ENCODE data around the gene TEX261.

TEX261 gene

DNA sequence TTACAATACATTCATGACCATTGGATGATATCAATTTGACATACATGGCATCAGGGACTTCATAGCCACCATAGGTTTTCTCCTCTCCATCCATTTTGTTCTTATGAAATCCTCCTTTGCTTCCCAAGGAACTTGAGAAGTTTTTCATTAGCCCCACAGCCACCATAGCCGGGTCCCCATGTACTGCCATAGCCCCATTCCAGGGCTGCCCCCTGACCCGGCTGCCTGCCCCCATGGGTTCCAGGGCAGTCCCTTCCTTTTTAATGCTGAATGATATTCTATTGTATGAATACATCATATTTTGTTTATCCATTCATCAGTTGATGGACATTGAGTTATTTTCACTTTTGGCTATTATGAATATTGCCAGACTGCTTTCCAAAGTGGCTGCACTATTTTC is 38.5 kb downstream of the TEX261 start:
- DNase-seq, result no peak

GRCh38 chr2:70954886-70955285 is 39.8 kb downstream of the TEX261 start:
- DNase-seq, result no peak

GRCh38 chr2:70949086-70949485 is 45.6 kb downstream of the TEX261 start:
- no peak for DNase-seq

GRCh38 chr2:70948337-70949003 is 46.2 kb downstream of the TEX261 start:
- DNase-seq, result peak; percentile 52 to 65

DNA sequence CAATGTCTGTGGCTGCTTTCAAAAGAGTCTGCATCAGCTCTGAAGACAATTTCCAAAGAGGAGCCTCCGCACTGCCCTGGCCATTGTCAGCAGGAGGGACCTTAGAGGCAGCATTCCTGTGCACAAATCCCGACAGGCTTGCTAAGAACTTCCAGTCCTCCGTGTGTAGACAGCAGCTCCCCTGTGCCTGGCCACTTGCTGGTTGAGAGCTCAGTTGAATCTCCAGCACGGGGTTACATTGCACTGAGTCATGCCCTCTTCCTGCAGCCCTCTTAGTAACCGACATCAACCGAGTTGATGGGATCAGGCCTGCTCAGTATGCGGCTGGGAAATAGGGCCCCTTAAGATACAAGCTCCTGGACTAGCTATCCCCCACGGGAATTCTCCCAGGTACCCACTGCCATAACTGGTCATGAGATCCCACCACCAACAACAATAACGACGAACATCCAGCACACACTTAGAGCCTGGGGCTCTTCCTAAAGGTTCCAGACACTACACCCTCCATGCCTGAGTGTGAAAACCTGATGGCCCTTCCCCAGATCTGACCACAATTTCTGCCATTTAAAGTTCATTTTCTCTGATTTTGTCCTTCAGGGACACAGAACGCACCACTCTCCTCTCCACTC is 47.0 kb downstream of the TEX261 start:
- DNase-seq, result no peak

- peak; percentile 58 to 70 for DNase-seq
Measured at GRCh38 chr2:70946832-70947442, 47.7 kb downstream of the TEX261 start.

DNA sequence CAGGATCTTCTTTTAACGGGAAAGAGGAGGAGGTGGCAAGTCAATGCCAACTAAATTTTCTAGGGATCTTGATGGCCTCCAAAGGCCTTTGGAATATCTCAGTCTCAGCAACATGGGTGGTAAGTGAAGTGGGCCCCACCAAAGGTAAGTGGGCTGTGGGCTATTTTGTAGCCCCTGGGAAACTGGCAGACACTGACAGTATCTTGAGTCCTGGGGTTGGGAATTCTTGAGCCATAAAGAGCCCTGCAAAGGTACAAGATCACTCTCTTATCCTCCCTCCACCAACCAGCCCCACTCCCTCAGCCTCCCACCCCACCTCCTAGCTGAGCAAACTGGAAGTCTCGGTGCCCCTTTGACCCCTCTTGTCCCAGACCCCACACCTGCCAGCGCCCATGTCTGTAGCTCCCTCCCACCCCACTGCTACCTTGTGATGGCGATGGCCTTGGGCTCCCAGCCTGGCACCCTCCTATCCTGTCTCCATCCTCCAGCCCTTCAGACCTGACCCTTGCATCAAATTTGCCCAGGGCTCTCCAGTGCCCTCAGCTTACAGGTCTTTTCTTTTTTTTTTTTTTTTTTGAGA is 50.5 kb downstream of the TEX261 start:
- no peak for DNase-seq

DNA sequence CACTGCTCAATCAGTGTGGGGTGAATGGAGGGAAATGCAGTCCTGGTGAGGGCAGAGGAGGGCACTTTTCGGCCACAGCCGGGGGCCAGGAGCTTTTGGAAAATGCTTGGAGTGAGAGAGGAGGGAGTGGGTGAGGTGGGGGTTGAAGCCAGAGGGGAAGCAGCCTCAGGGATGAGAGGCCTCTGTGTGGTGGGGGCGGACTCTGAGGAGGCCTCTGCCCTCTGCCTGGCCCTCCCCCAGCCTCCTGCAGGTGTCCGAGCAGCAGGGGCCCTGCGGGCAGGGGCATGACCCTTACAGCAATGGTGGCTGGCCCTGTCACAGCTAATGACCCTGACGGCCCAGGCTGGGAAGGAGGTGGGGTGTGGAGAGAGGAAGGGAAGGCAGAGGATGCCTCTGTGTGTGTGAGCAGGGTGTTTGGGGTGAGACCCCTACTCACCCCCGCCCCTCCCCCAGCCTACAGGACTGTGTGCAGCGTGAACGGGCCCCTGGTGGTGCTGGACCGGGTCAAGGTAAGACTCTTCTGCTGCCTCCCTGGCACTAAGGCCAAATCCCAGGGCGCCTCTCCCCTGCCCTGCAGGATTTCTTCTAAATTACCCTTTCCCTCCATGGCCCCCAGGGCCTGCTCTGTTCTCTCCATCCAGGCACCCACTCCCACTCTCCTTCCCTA is 51.3 kb downstream of the TEX261 start:
- DNase-seq, result no peak

DNA sequence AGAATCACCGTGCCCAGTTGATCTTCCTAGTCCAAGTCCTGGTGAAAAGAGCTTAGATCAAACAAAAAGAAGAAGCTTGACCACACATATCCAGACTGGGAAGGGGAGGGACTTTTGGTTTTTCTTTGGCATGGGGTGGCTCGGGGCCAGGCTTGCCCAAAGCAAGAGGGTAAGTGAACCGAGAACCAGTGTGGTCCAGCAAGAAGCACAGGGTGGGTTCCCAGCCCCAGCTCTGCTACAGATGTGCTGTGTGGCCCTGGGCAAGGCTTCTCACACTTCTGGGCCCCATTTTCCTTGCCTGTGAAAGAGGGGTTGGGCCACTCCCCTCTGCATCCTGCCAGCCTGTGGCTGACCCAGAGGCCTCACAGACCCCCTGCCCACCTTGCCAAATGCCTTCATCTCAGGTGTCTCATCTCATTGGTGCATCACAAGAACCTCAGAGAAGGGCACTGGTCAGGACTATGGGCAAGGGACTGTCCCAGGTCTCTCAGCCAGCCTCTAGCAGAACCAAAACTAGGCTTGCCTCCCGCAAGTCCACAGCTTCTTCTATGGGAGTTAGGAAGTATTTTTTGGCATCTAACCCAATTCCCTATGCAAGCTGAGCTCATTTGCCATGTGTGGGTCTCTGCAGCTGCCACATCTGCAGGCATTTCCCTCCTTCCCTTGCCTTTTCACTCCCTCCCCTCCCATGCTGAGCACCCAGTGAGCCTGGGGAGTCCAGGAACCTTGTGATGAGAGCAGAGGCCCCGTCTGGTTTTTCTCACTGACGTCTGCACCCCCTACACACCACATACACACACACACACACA is 52.1 kb downstream of the TEX261 start:
- DNase-seq, result no peak

GRCh38 chr2:70941701-70942100 is 53.0 kb downstream of the TEX261 start:
- no peak for DNase-seq

DNA sequence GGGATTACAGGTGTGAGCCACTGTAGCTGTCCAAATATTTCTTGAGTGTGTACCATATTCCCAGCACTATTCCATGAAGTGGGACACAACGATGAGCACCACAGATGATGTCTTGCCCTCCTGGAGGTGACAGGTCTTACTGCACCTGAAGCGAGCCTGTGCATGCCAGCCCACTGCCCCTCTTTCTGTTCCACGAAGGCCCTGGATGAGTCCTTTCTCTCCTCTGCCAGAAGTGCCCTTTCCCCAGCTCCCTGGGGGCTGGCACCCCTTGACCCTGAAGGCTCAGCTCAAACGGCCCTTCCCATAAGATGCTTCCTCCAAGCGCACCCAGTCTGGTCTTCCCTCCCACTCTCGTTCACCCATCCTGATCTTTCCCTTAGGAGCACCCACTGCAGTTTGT is 53.5 kb downstream of the TEX261 start:
- DNase-seq, result no peak

GRCh38 chr2:70939839-70940580 is 54.7 kb downstream of the TEX261 start:
- no peak for DNase-seq

- DNase-seq, result no peak
Measured at GRCh38 chr2:70939001-70939838, 55.5 kb downstream of the TEX261 start.

DNA sequence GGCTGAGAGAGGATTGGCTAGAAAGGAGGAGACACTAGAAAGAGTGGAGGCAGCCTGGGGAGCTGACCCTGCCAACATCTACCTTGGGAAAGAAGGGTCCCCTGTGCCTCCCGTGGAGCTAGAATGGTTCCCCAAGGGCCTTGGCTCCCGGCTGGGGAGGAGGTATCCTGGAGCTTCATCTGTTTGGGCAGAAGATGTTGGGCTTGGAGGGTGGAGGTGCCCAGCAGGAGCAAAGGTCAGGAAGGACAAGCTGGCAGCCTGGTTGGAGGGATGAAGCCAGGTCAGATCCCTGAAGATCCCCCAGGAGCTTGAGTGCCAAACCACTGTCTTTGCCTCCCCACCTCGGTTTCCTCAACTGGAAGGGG is 56.1 kb downstream of the TEX261 start:
- no peak for DNase-seq

DNA sequence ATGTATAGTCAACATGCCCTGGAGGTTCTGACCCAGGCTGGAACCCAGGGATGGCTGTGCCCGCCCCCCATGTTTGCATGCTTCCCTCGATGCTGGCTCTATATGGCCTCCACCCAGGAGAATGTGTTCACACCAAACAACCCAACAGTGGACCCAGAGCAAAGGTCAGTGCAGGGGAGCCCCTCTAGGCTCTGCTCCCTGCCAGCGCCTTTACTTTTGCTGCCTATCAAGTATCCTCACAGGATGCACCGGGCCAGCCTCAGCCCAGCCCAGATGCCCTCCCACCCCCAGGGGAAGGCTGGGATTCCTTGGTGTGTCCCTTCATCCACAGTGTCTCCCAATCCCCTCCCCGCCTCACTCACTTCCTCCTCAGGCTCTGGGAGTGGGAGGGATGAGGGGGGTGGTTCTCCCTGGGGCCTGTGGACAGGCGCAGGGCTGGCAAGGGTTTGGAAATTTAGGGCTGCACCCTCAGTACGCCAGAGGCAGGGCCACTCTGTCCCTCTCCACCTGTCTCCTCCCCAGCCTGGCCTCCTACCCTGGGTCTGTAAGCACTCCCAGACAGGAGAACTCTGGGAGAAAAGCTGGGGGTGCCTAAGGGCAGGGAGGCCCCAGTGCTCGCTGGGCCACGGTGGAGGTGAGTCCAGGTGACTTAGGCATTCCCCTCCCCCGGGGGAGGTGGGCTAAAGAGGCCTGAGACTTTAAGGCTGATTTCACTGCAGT is 56.6 kb downstream of the TEX261 start:
- DNase-seq, result no peak

DNA sequence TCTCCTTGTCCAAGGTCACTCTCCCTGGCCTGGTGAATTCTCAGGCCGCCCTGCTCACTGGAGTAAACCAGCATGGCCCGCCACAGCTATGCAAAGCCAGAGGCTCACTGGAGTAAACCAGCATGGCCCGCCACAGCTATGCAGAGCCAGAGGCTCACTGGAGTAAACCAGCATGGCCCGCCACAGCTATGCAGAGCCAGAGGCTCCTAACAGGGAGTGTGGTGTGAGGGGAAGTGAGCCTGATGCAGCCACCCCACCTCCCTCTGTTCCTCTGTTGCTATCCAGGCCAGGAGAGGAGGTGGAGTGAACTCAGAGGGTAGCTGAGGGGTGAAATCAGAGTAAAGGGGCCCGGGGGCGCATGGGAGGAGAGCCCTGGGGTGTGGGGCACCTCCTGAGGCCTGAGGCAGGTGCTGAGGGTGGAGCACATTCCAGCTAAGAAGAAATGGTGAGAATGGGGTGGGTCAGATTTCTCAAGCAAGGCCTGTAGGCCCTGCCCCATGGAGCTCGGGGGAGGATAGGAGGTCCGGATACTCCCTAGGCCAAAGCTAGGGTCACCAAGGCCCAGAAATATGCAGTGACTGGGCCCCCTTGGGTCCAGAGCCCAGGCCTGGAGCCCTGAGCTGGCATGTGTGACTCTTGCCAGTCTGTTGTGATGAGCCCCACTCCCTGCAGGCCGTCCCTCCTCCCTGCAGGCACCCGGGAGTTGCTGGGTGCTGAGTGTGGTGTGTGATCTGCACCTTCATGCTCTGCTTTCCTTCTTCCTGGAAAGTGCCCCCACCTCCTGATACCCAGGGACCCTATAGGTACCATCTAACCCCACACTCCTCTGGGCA is 57.5 kb downstream of the TEX261 start:
- DNase-seq, result no peak

- DNase-seq, result no peak
Measured at GRCh38 chr2:70936165-70936978, 58.3 kb downstream of the TEX261 start.
